Skeletal muscle tissue (tissue), 4 donors: Measurements from ENCODE around the gene SLC6A11. TPM values are rescaled to one million over a fixed set of nuclear protein-coding genes. Genes with fewer than 3 reads are reported as not detected.

ENCODE experiments used
- H3K27ac ChIP-seq: one replicate; pipeline ENCODE4 v1.7.0; 2013; ENCODE audit warnings: mild to moderate bottlenecking, low read depth, low read length, inconsistent platforms
- H3K27me3 ChIP-seq, 3 donors: one replicate each; pipeline ENCODE4 v1.7.0; 2013; ENCODE audit warnings: low read length in 3 of 3; ENCODE audit not compliant: control insufficient read depth in 3 of 3, insufficient read depth in 3 of 3
- H3K36me3 ChIP-seq, 3 donors: one replicate each; pipeline ENCODE4 v1.7.0; 2013; ENCODE audit warnings: low read length in 3 of 3; ENCODE audit not compliant: control insufficient read depth in 3 of 3, insufficient read depth in 3 of 3
- H3K4me1 ChIP-seq, 3 donors: one replicate each; pipeline ENCODE4 v1.7.0; 2013; ENCODE audit warnings: low read length in 3 of 3, mild to moderate bottlenecking in 3 of 3; ENCODE audit not compliant: control insufficient read depth in 3 of 3, insufficient read depth in 3 of 3
- H3K4me3 ChIP-seq, 3 donors: one replicate each; pipeline ENCODE4 v1.7.0; 2013; ENCODE audit warnings: low read length in 3 of 3
- H3K9ac ChIP-seq, 3 donors: one replicate each; pipeline ENCODE4 v1.7.0; 2013; ENCODE audit warnings: low read length in 3 of 3, mild to moderate bottlenecking in 3 of 3, moderate library complexity in 2 of 3, low read depth in 1 of 3
- H3K9me3 ChIP-seq, 3 donors: one replicate each; pipeline ENCODE4 v1.7.0; 2013; ENCODE audit warnings: low read length in 3 of 3; ENCODE audit not compliant: control insufficient read depth in 3 of 3
- total RNA-seq: library from RNA; depleted of rRNA; stranded (reverse); fragments of >200 nt; gene quantifications from one replicate; pipeline ENCODE4 v1.2.3, GENCODE V29; 2014
- donor health status: Osteomylitis.

The SLC6A11 gene
- total RNA-seq, 1 donor from 2014 or later: not detected

GRCh38 chr3:10954740-10955139, 138.7 kb downstream of the SLC6A11 start:
- peaks cover 33 to 51% (median 47%) of the 10 kb centered on the region in 3 donors for H3K4me1 ChIP-seq
- no peak overlapping the region for H3K27ac ChIP-seq
- H3K4me3 ChIP-seq: no peak overlapping the region
- no peaks in the 10 kb centered on the region for H3K36me3 ChIP-seq
- H3K27me3 ChIP-seq: peaks cover 0 to 20% (median 17%) of the 10 kb centered on the region in 3 donors
- H3K9ac ChIP-seq: no peak overlapping the region
- no peaks in the 10 kb centered on the region for H3K9me3 ChIP-seq

DNA sequence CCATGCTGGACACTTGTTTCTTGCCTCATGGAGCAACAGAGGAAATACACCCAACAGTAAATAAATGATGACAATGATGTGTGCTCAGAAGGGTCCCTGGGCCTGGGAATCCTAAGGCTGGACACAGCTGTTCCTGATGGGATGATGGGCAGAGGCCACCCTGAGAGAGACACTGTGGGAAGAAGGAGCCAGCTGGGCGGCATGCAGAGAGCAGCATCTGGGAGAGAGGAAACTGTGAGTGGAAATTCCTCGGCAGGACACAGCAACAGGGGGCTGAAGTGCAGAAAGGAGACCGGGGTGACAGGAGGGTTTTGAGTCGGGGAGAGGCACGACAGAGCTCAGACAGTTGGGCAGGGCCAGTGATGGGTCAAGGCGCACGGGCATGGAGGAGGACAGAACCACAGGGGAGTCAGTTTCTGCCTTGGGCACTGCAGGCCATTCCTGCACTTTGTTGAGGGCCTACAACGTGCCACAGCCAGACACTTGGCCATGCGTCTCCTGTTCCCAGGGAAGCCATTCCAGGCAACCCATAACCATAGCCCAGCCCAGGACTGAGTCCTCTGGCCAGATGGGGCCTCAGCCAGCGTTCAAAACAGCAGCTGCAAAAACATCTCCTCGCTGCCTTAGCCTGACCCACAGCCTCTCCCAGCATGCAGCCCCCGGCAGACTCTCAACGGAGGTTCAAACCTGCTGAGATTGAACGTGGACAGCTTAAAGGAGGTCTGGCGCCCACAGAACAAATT, 139.9 kb downstream of the SLC6A11 start:
- Histone ChIP-seq H3K27ac (peak overlapping the region; percentile 60), H3K4me1 (peaks cover 33 to 54% (median 48%) of the 10 kb centered on the region in 3 donors), H3K9ac (peak overlapping the region in 1 of 3 donors; percentile 16), H3K4me3 (no peak overlapping the region), H3K36me3 (no peaks in the 10 kb centered on the region), H3K27me3 (peaks cover 0 to 16% (median 12%) of the 10 kb centered on the region in 3 donors), H3K9me3 (no peaks in the 10 kb centered on the region)

DNA sequence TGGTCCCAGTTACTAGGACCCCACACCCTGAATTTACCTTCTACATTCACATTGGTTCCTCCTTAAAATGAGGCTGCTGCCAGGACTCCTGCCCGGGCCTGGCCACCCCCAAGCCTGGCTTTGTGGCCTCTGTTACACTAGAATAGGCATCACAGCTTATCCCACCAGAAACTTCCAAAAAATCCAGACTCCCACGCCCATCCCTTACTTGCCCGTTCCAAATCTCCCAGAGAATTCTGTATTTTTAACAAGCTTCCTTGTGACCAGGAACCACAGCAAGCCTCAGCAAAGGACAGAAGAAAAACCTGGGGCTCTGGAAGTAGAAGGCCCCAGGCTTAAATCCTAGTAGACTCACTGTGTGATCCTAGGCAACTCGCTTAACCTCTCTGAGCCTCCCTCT, 140.5 kb downstream of the SLC6A11 start:
- Histone ChIP-seq H3K9me3 (no peaks in the 10 kb centered on the region), H3K4me3 (no peak overlapping the region), H3K4me1 (peaks cover 33 to 54% (median 48%) of the 10 kb centered on the region in 3 donors), H3K27ac (peak overlapping the region; percentile 60), H3K9ac (peak overlapping the region in 1 of 3 donors; percentile 23), H3K36me3 (no peaks in the 10 kb centered on the region), H3K27me3 (peaks cover 0 to 14% (median 8%) of the 10 kb centered on the region in 3 donors)

GRCh38 chr3:10956986-10957385, 141.0 kb downstream of the SLC6A11 start:
- H3K9me3 ChIP-seq: no peaks in the 10 kb centered on the region
- no peak overlapping the region for H3K4me3 ChIP-seq
- H3K27ac ChIP-seq: peak overlapping the region; percentile 60
- peak overlapping the region in 2 of 3 donors; percentile 16 to 23 for H3K9ac ChIP-seq
- peaks cover 33 to 54% (median 48%) of the 10 kb centered on the region in 3 donors for H3K4me1 ChIP-seq
- no peaks in the 10 kb centered on the region for H3K36me3 ChIP-seq
- H3K27me3 ChIP-seq: peaks cover 0 to 10% (median 8%) of the 10 kb centered on the region in 3 donors

DNA sequence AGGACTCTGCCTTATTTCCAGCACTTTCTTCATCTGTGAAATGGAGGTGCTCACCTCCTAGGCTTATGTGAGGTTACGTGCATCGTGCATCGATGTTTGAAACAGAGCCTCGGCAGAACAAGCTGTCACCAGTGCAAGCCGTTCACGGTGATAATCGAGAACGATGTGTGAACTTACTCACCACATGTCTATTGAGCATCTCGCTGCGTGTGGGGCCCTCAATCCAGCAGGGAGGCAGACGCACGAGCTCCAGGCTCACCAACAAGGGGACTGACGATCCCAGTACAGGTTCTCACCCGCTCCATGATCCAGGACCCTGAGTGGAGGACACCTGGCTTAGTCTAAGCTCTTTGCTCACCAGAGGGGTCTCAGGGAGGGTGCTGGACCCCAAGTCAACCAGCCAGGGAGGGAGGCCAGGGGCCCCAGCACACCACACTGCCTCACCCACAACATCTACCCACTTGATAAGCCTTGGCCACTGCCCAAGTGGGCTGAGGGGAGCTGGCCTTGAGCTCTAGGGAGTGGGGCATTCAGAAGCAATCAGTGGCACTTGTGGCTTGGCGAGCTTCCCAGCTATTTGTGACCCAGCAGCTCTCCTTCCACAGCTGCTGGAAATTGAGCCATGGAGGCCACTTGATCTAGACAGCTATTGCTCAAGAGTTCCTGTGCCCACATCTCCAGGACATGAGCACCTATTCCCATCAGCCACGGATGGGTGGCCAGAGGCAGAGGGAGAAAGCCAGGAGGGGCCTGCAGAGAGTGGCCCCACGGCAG, 142.1 kb downstream of the SLC6A11 start:
- no peaks in the 10 kb centered on the region for H3K36me3 ChIP-seq
- peaks cover 33 to 54% (median 48%) of the 10 kb centered on the region in 3 donors for H3K4me1 ChIP-seq
- no peaks in the 10 kb centered on the region for H3K9me3 ChIP-seq
- H3K27ac ChIP-seq: no peak overlapping the region
- no peak overlapping the region for H3K9ac ChIP-seq
- H3K4me3 ChIP-seq: no peak overlapping the region
- peaks cover 0 to 5% (median 2%) of the 10 kb centered on the region in 3 donors for H3K27me3 ChIP-seq

- Histone ChIP-seq H3K4me1 (peaks cover 33 to 47% (median 40%) of the 10 kb centered on the region in 3 donors), H3K9me3 (no peaks in the 10 kb centered on the region), H3K27me3 (peaks cover 0 to 3% (median 2%) of the 10 kb centered on the region in 3 donors), H3K36me3 (no peaks in the 10 kb centered on the region), H3K9ac (no peak overlapping the region), H3K4me3 (no peak overlapping the region), H3K27ac (no peak overlapping the region)
Measured at GRCh38 chr3:10960255-10960654, 144.2 kb downstream of the SLC6A11 start.

GRCh38 chr3:10961921-10962320, 145.9 kb downstream of the SLC6A11 start:
- H3K9ac ChIP-seq: no peak overlapping the region
- no peaks in the 10 kb centered on the region for H3K36me3 ChIP-seq
- no peak overlapping the region for H3K4me3 ChIP-seq
- H3K9me3 ChIP-seq: no peaks in the 10 kb centered on the region
- peaks cover 18 to 30% (median 23%) of the 10 kb centered on the region in 3 donors for H3K4me1 ChIP-seq
- H3K27ac ChIP-seq: no peak overlapping the region
- H3K27me3 ChIP-seq: peaks cover 3 to 12% (median 5%) of the 10 kb centered on the region in 3 donors

DNA sequence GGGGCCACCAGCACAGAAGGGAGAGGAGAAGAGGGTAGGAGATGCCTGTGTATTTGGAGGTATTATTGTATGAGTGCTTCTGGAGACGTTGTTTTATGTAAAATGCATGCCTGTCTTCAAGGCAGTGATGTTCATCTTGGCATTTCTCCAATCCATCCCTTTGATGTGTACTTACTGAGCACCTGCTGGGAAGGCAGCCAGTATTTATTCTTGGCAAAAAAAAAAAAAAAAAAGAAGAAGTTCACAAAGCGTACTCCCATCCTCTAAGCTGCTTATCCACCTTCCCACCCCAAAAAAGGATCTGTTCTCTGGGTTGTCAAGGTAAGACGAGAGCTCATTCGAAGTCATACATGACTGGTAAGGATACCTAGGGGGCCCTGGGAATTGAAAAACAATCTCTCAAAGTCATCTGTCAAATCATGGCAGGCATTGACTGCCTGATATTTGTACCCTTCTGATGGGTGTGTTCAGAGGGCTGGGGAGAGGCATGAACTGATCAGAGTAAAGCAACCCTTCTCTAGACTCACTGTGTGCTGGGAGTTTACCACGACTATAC, 146.5 kb downstream of the SLC6A11 start:
- Histone ChIP-seq H3K4me1 (peaks cover 12 to 24% (median 17%) of the 10 kb centered on the region in 3 donors), H3K27me3 (peaks cover 5 to 13% (median 5%) of the 10 kb centered on the region in 3 donors), H3K9me3 (no peaks in the 10 kb centered on the region), H3K36me3 (no peaks in the 10 kb centered on the region), H3K9ac (no peak overlapping the region), H3K4me3 (no peak overlapping the region), H3K27ac (no peak overlapping the region)

- H3K4me3 ChIP-seq: no peak overlapping the region
- no peak overlapping the region for H3K27ac ChIP-seq
- peaks cover 5 to 16% (median 5%) of the 10 kb centered on the region in 3 donors for H3K27me3 ChIP-seq
- H3K4me1 ChIP-seq: peaks cover 0 to 10% (median 9%) of the 10 kb centered on the region in 3 donors
- H3K9me3 ChIP-seq: no peaks in the 10 kb centered on the region
- H3K9ac ChIP-seq: no peak overlapping the region
- no peaks in the 10 kb centered on the region for H3K36me3 ChIP-seq
Measured at GRCh38 chr3:10964537-10965167, 148.6 kb downstream of the SLC6A11 start.
